Kidney (tissue), 14 donors: ENCODE data around the gene CCDC50. TPM values are rescaled to one million over a fixed set of nuclear protein-coding genes. Genes with fewer than 3 reads are reported as not detected.
A peak's percentile ranks its signal among the peaks of the same experiment; 100 is the strongest.

ENCODE experiments used
- DNase-seq, 5 donors: peaks; one replicate each; pipeline ENCODE4 v3.0.0-alpha.2; 2013 to 2020
- FAIRE-seq: peaks from 2 replicates; lab custom pipeline; 2012; peaks lifted over from hg19 to GRCh38; lab: Jason Lieb, UNC
- H3K27ac ChIP-seq, 2 donors: one replicate each; pipeline ENCODE4 v1.7.0; 2013; ENCODE audit warnings: low read depth in 2 of 2, low read length in 2 of 2, inconsistent platforms in 1 of 2
- H3K27me3 ChIP-seq: one replicate; pipeline ENCODE4 v1.7.1; 2013; ENCODE audit warnings: low read length, inconsistent platforms; ENCODE audit not compliant: control insufficient read depth, insufficient read depth
- H3K36me3 ChIP-seq, 3 donors: one replicate each; pipeline versions ENCODE4 v1.7.0 to v1.7.1; 2013; ENCODE audit warnings: low read length in 3 of 3, control low read depth in 1 of 3, inconsistent platforms in 1 of 3; ENCODE audit not compliant: insufficient read depth in 3 of 3, control insufficient read depth in 2 of 3
- H3K4me1 ChIP-seq, 3 donors: one replicate each; pipeline versions ENCODE4 v1.7.0 to v1.7.1; 2013; ENCODE audit warnings: low read length in 3 of 3, inconsistent platforms in 1 of 3, low read depth in 1 of 3; ENCODE audit not compliant: control insufficient read depth in 2 of 3, insufficient read depth in 2 of 3
- H3K4me3 ChIP-seq, 3 donors: one replicate each; pipeline versions ENCODE4 v1.7.0 to v1.8.1; 2013; ENCODE audit warnings: low read length in 3 of 3, control low read depth in 1 of 3, inconsistent platforms in 1 of 3
- H3K9ac ChIP-seq, 3 donors: one replicate each; pipeline versions ENCODE4 v1.7.0 to v1.7.1; 2013; ENCODE audit warnings: low read length in 3 of 3, control low read depth in 1 of 3, inconsistent platforms in 1 of 3
- H3K9me3 ChIP-seq, 3 donors: one replicate each; pipeline versions ENCODE4 v1.7.0 to v1.7.1; 2013; ENCODE audit warnings: low read length in 3 of 3, control low read depth in 1 of 3, inconsistent platforms in 1 of 3; ENCODE audit not compliant: control insufficient read depth in 2 of 3, insufficient read depth in 1 of 3
- CTCF ChIP-seq: IDR thresholded peaks from 3 replicates; pipeline ENCODE4 v1.5.1; 2012; ENCODE audit warnings: mild to moderate bottlenecking, moderate library complexity, borderline replicate concordance; ENCODE audit not compliant: insufficient read depth; ENCODE audit errors: extremely low read depth
- intact Hi-C: fragments of 100-400 bp; cut with DNase I; formaldehyde crosslinking; loops from one replicate; pipeline ENCODE4 v1.11.1; 2022
- polyA plus RNA-seq: library from polyadenylated mRNA; stranded (reverse); fragments of 350-450 nt; fragmentation: Illumina TruSeq; extraction: RNeasy Lipid Tissue Mini Kit (QIAGEN cat#74804); gene quantifications from one replicate; pipeline ENCODE4 v1.2.3, GENCODE V29; 2014; ENCODE audit warnings: low read depth, low replicate concordance; ENCODE audit not compliant: insufficient read depth
- total RNA-seq: library from RNA; stranded (reverse); fragmentation: NEBNext Ultra II Directional; extraction: Animal tissue kit (Norgen Biotek cat#: 25700); gene quantifications from one replicate; pipeline ENCODE4 v1.2.1, GENCODE V29; 2021
- donor health status: control.
- donor health status: control.
- donor health status: control.
- donor health status: control.
- donor health status: control.
- donor health status: DM: yes; HTN: yes; CAD: no.
- donor health status: Normal renal cell carcinoma (clear cell type).

The CCDC50 gene
- total and polyA plus RNA-seq, 2 donors from 2014 or later, result 34.7 to 105 TPM

GRCh38 chr3:191330530-191331048, 1.4 kb downstream of the CCDC50 start:
- intact Hi-C loops, result no loop called here
- Histone ChIP-seq H3K36me3 (no peaks in the 10 kb centered on the region), H3K27ac (peak overlapping the region; percentile 95 to 96), H3K4me3 (peak overlapping the region; percentile 67 to 92 (median 83)), H3K27me3 (no peaks in the 10 kb centered on the region), H3K4me1 (peaks cover 0 to 15% (median 7%) of the 10 kb centered on the region in 3 donors), H3K9me3 (no peaks in the 10 kb centered on the region), H3K9ac (peak overlapping the region; percentile 73 to 86 (median 74))
- no peak for FAIRE-seq
- TF ChIP-seq CTCF, result no peak
- DNase-seq, result peak in 1 of 5 donors; percentile 40

GRCh38 chr3:191331388-191331787, 2.2 kb downstream of the CCDC50 start:
- peak overlapping the region; percentile 4 to 86 (median 73) for H3K9ac ChIP-seq
- no peak for TF ChIP-seq CTCF
- intact Hi-C loops, result no loop called here
- H3K4me3 ChIP-seq, result peak overlapping the region in 2 of 3 donors; percentile 67 to 92
- FAIRE-seq (no peak), DNase-seq (peak in 2 of 5 donors; percentile 23 to 44)
- peak overlapping the region; percentile 95 to 96 for H3K27ac ChIP-seq
- H3K36me3 ChIP-seq, result no peaks in the 10 kb centered on the region
- H3K9me3 ChIP-seq, result no peaks in the 10 kb centered on the region
- no peaks in the 10 kb centered on the region for H3K27me3 ChIP-seq
- peaks cover 0 to 15% (median 7%) of the 10 kb centered on the region in 3 donors for H3K4me1 ChIP-seq

- H3K27me3 ChIP-seq, result no peaks in the 10 kb centered on the region
- intact Hi-C loops, result no loop called here
- H3K27ac ChIP-seq, result no peak overlapping the region
- no peak overlapping the region for H3K9ac ChIP-seq
- FAIRE-seq (peak; percentile 39), DNase-seq (no peak)
- H3K9me3 ChIP-seq, result no peaks in the 10 kb centered on the region
- H3K4me1 ChIP-seq, result peaks cover 0 to 15% (median 6%) of the 10 kb centered on the region in 3 donors
- no peak for TF ChIP-seq CTCF
- no peak overlapping the region for H3K4me3 ChIP-seq
- no peaks in the 10 kb centered on the region for H3K36me3 ChIP-seq
Observed at GRCh38 chr3:191333298-191333880, 4.2 kb downstream of the CCDC50 start.
